Measurements from ENCODE around the gene UBTF.

The UBTF gene

GRCh38 chr17:44191369-44191768 is 28.1 kb downstream of the UBTF start:
- peaks cover 5 to 13% (median 10%) of the 10 kb centered on the region in 4 experiments for H3K4me1 ChIP-seq (ENCODE audit: control extremely low read depth in 1 of 4, control insufficient read depth in 4 of 4, insufficient read depth in 4 of 4, low read length in 3 of 4)
- ChIA-PET POLR2A (no interaction called here), CTCF (interaction anchor here (1.4 to 1.5 kb wide), 2 partner anchors 10 to 18 kb away, joined by 4 to 5 read pairs; no protein-coding TSS in a partner anchor)
- H3K27me3 ChIP-seq (replicated peaks in 2 of 5; ENCODE audit: control insufficient read depth in 4 of 5, insufficient read depth in 5 of 5, low read length in 4 of 5), result no peaks in the 10 kb centered on the region
- 92% methylated on average over 5 of the region's 5 CpGs for WGBS (ENCODE audit: insufficient coverage)
- peaks cover 9 to 66% (median 49%) of the 10 kb centered on the region in 4 experiments for H3K36me3 ChIP-seq (ENCODE audit: control insufficient read depth in 4 of 4, insufficient read depth in 4 of 4, low read length in 3 of 4)
- H3K27ac ChIP-seq (ENCODE audit: insufficient read depth in 1 of 2, low read depth in 1 of 2, low read length in 2 of 2, poor library complexity in 1 of 2, severe bottlenecking in 2 of 2), result no peak overlapping the region
- DNase-seq, result no peak
- no peak overlapping the region for H3K4me3 ChIP-seq (ENCODE audit: control insufficient read depth in 1 of 7, extremely low read depth in 1 of 7, insufficient read depth in 4 of 7, low read depth in 2 of 7, low read length in 6 of 7)
- H3K9me3 ChIP-seq (ENCODE audit: control extremely low read depth in 1 of 5, control insufficient read depth in 4 of 5, insufficient read depth in 2 of 5, low read depth in 1 of 5, low read length in 4 of 5), result no peaks in the 10 kb centered on the region

DNA sequence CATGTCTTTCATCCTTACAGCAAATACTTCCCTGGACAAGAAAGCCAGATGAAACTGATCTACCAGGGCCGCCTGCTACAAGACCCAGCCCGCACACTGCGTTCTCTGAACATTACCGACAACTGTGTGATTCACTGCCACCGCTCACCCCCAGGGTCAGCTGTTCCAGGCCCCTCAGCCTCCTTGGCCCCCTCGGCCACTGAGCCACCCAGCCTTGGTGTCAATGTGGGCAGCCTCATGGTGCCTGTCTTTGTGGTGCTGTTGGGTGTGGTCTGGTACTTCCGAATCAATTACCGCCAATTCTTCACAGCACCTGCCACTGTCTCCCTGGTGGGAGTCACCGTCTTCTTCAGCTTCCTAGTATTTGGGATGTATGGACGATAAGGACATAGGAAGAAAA is 29.0 kb downstream of the UBTF start:
- H3K4me3 ChIP-seq (ENCODE audit: control insufficient read depth in 1 of 7, extremely low read depth in 1 of 7, insufficient read depth in 4 of 7, low read depth in 2 of 7, low read length in 6 of 7), result no peak overlapping the region
- no peak for DNase-seq
- ChIA-PET CTCF (no interaction called here), POLR2A (no interaction called here)
- H3K4me1 ChIP-seq (ENCODE audit: control extremely low read depth in 1 of 4, control insufficient read depth in 4 of 4, insufficient read depth in 4 of 4, low read length in 3 of 4), result peaks cover 5 to 16% (median 15%) of the 10 kb centered on the region in 4 experiments
- H3K27ac ChIP-seq (ENCODE audit: insufficient read depth in 1 of 2, low read depth in 1 of 2, low read length in 2 of 2, poor library complexity in 1 of 2, severe bottlenecking in 2 of 2), result peak overlapping the region in 1 of 2 experiments; percentile 20
- no peaks in the 10 kb centered on the region for H3K9me3 ChIP-seq (ENCODE audit: control extremely low read depth in 1 of 5, control insufficient read depth in 4 of 5, insufficient read depth in 2 of 5, low read depth in 1 of 5, low read length in 4 of 5)
- H3K27me3 ChIP-seq (replicated peaks in 2 of 5; ENCODE audit: control insufficient read depth in 4 of 5, insufficient read depth in 5 of 5, low read length in 4 of 5), result no peaks in the 10 kb centered on the region
- 97% methylated on average over 6 of the region's 10 CpGs for WGBS (ENCODE audit: insufficient coverage)
- H3K36me3 ChIP-seq (ENCODE audit: control insufficient read depth in 4 of 4, insufficient read depth in 4 of 4, low read length in 3 of 4), result peaks cover 9 to 58% (median 43%) of the 10 kb centered on the region in 4 experiments

DNA sequence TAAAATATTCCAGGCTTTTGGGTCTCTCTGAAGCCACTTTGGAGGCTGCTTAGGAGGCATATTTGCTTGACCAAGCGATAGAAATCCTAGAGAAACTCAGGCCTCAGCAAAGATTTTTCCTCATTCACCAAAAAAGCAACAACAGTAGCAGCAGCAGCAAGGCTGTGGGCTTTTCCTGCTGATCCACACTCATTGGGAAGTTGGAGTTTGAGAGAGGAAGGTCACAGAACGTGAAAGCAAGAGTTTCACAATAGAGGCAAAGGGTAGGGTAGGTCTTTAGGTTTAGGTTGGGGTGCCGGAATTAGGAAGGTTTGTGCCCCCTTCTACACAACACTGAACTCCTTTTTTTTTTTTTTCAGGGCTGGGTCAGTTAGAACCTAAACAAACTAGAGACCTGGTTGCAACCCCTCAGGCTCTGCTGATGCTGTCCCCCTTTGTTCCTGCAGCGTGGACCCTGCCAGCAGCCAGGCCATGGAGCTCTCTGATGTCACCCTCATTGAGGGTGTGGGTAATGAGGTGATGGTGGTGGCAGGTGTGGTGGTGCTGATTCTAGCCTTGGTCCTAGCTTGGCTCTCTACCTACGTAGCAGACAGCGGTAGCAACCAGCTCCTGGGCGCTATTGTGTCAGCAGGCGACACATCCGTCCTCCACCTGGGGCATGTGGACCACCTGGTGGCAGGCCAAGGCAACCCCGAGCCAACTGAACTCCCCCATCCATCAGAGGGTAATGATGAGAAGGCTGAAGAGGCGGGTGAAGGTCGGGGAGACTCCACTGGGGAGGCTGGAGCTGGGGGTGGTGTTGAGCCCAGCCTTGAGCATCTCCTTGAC is 30.7 kb downstream of the UBTF start:
- Histone ChIP-seq H3K9me3 (ENCODE audit: control extremely low read depth in 1 of 5, control insufficient read depth in 4 of 5, insufficient read depth in 2 of 5, low read depth in 1 of 5, low read length in 4 of 5) (no peaks in the 10 kb centered on the region), H3K27me3 (replicated peaks in 2 of 5; ENCODE audit: control insufficient read depth in 4 of 5, insufficient read depth in 5 of 5, low read length in 4 of 5) (no peaks in the 10 kb centered on the region), H3K27ac (ENCODE audit: insufficient read depth in 1 of 2, low read depth in 1 of 2, low read length in 2 of 2, poor library complexity in 1 of 2, severe bottlenecking in 2 of 2) (no peak overlapping the region), H3K36me3 (ENCODE audit: control insufficient read depth in 4 of 4, insufficient read depth in 4 of 4, low read length in 3 of 4) (peaks cover 0 to 41% (median 29%) of the 10 kb centered on the region in 4 experiments), H3K4me1 (ENCODE audit: control extremely low read depth in 1 of 4, control insufficient read depth in 4 of 4, insufficient read depth in 4 of 4, low read length in 3 of 4) (peaks cover 5 to 27% (median 18%) of the 10 kb centered on the region in 4 experiments), H3K4me3 (ENCODE audit: control insufficient read depth in 1 of 7, extremely low read depth in 1 of 7, insufficient read depth in 4 of 7, low read depth in 2 of 7, low read length in 6 of 7) (peak overlapping the region in 1 of 7 experiments; percentile 93)
- DNase-seq, result no peak
- CTCF ChIA-PET, result interaction anchor here (1.0 to 1.6 kb wide), 4 partner anchors 8 to 21 kb away, joined by 3 to 6 read pairs (median 4); no protein-coding TSS in a partner anchor
- POLR2A ChIA-PET, result no interaction called here
- 100% methylated on average over 6 of the region's 12 CpGs for WGBS (ENCODE audit: insufficient coverage)

DNA sequence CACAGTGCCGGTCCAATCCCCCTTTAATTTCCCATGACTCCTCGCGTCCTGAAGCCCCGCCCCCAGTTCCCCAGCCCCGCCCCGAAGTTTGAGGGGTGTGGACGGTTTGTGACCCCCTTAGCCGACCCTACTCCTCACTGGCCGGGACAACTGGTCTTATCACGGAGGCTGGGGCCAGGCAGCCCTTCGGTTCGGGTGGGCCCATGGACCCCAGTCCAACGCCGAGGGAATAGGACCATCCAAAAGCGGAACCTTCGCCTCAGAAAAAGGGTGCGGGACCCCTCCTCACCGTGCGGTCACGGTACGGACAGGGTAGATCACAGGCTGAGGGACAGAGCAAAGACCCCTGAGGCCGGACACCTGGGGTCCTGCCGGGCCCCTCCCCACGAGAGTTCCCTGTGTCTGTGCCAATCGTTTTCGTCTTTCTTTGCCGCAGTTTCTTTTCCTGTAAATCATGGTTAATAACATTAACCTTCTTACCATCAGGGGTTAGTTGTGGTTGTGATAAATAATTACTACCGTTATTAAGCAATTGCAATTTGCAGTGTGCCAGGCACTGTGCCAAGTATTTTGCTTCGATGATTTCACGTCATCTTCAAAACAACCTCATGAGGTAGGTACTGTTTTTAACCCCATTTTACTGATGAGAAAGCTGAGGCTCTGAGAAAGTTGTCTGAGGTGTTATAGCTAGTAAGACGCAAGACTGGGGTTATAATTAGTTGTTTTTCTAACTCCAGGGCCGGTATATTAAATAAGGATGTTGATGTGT is 32.2 kb downstream of the UBTF start:
- Histone ChIP-seq H3K9me3 (ENCODE audit: control extremely low read depth in 1 of 5, control insufficient read depth in 4 of 5, insufficient read depth in 2 of 5, low read depth in 1 of 5, low read length in 4 of 5) (no peaks in the 10 kb centered on the region), H3K27ac (ENCODE audit: insufficient read depth in 1 of 2, low read depth in 1 of 2, low read length in 2 of 2, poor library complexity in 1 of 2, severe bottlenecking in 2 of 2) (peak overlapping the region; percentile 98 to 99), H3K4me3 (ENCODE audit: control insufficient read depth in 1 of 7, extremely low read depth in 1 of 7, insufficient read depth in 4 of 7, low read depth in 2 of 7, low read length in 6 of 7) (peak overlapping the region; percentile 72 to 100 (median 97)), H3K36me3 (ENCODE audit: control insufficient read depth in 4 of 4, insufficient read depth in 4 of 4, low read length in 3 of 4) (peaks cover 0 to 35% (median 21%) of the 10 kb centered on the region in 4 experiments), H3K27me3 (replicated peaks in 2 of 5; ENCODE audit: control insufficient read depth in 4 of 5, insufficient read depth in 5 of 5, low read length in 4 of 5) (no peaks in the 10 kb centered on the region), H3K4me1 (ENCODE audit: control extremely low read depth in 1 of 4, control insufficient read depth in 4 of 4, insufficient read depth in 4 of 4, low read length in 3 of 4) (peaks cover 5 to 27% (median 18%) of the 10 kb centered on the region in 4 experiments)
- WGBS (ENCODE audit: insufficient coverage), result 2% methylated on average over 28 of the region's 32 CpGs
- DNase-seq, result peak; percentile 34 to 61 (median 58)
- ChIA-PET POLR2A (interaction anchor here (1.0 to 1.7 kb wide), 2 partner anchors 11 to 34 kb away, joined by 4 to 14 read pairs; partner anchors contain the start of gene ATXN7L3), CTCF (interaction anchor here (0.7 kb wide), 2 partner anchors 10 to 11 kb away, joined by 3 read pairs; no protein-coding TSS in a partner anchor)

DNA sequence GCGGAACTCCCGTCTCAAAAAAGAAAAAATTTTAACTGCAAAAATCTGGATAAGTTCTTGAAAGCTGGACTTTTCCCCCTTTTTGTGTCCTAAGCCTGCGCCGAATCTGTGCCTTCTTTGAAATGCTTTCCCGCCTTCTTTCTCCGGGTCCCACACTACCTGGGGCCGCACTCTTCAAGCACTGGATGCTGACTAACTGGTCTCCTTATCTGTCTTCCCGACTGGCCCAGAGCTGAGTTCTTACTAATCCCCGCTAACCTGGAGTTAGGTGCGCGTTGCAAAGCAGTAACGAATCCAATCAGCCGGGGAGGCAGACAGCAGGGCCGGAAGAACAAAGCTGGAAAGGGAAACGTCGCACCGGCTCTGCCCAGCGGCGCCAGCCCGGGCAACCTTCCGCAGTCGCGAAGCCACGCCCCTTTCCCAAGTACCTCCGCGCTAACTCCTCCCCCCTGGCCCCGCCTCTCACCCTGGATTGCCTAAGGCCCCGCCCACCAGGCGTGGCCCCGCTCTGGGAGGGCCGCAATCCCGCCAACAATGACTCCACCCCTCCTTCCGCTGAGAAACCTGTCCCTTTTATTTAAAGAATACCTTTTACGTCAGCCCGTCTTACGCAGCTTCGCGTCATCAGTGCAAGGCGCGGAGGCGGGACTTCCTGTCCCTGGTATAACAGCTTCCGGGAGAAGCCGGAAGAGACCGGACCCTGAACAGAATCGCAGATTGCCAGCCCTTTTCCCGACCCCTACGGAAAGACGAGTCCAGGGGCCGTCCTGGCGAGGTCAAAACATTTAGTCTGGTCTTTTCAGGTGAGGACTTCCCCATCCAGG is 33.0 kb downstream of the UBTF start, which contains the start of gene TMUB2:
TMUB2 (plus strand) TSS at position 666 of the 824 bp plus-strand sequence. CDS start 737 bp downstream, outside the sequence.
- Histone ChIP-seq H3K4me3 (ENCODE audit: control insufficient read depth in 1 of 7, extremely low read depth in 1 of 7, insufficient read depth in 4 of 7, low read depth in 2 of 7, low read length in 6 of 7) (peak within 1 kb of the TSS; percentile 72 to 100 (median 97)), H3K36me3 (ENCODE audit: control insufficient read depth in 4 of 4, insufficient read depth in 4 of 4, low read length in 3 of 4) (peaks cover 0 to 41% (median 24%) of the 10 kb centered on the region in 4 experiments), H3K9me3 (ENCODE audit: control extremely low read depth in 1 of 5, control insufficient read depth in 4 of 5, insufficient read depth in 2 of 5, low read depth in 1 of 5, low read length in 4 of 5) (no peaks in the 10 kb centered on the region), H3K27ac (ENCODE audit: insufficient read depth in 1 of 2, low read depth in 1 of 2, low read length in 2 of 2, poor library complexity in 1 of 2, severe bottlenecking in 2 of 2) (peak within 1 kb of the TSS; percentile 98 to 99), H3K27me3 (replicated peaks in 2 of 5; ENCODE audit: control insufficient read depth in 4 of 5, insufficient read depth in 5 of 5, low read length in 4 of 5) (no peaks in the 10 kb centered on the region), H3K4me1 (ENCODE audit: control extremely low read depth in 1 of 4, control insufficient read depth in 4 of 4, insufficient read depth in 4 of 4, low read length in 3 of 4) (peaks cover 5 to 27% (median 18%) of the 10 kb centered on the region in 4 experiments)
- WGBS (ENCODE audit: insufficient coverage), result under 1% methylated on average over 50 of the region's 50 CpGs
- peak; percentile 99 to 100 (median 99) for DNase-seq
- ChIA-PET POLR2A (interaction anchor here (0.5 to 1.7 kb wide), 3 partner anchors 12 to 59 kb away, joined by 4 to 14 read pairs (median 4); partner anchors contain the start of gene ATXN7L3), CTCF (interaction anchor here (0.6 to 1.8 kb wide), 8 partner anchors 10 to 890 kb away, joined by 3 to 11 read pairs (median 3); partner anchors contain the start of gene ASB16)

DNA sequence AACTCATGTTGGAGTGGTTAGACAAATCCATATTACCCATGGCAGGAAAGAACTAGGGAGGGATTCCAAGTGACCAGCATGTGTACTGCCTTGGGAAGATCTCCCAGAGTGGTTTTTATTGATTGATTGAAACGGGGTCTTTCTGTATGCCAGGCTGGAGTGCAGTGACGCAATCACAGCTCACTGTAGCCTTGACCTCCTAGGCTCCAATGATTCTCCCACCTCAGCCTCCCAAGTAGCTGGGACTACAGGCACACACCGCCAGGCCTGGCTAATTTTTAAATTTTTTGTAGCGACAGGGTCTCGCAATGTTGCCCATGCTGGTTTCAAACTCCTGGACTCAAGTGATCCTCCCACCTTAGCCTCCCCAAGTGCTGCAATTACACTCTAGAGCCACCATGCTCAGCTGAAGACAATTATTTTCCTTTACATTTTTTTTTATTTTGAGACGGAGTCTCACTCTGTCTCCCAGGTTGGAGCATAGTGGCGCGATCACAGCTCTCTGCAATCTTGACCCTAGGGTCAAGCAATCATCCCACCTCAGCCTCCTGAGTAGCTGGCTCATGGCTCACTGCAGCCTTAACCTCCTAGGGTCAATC is 35.2 kb downstream of the UBTF start:
- WGBS (ENCODE audit: insufficient coverage), result 95% methylated on average over 8 of the region's 8 CpGs
- H3K27ac ChIP-seq (ENCODE audit: insufficient read depth in 1 of 2, low read depth in 1 of 2, low read length in 2 of 2, poor library complexity in 1 of 2, severe bottlenecking in 2 of 2), result no peak overlapping the region
- H3K27me3 ChIP-seq (replicated peaks in 2 of 5; ENCODE audit: control insufficient read depth in 4 of 5, insufficient read depth in 5 of 5, low read length in 4 of 5), result no peaks in the 10 kb centered on the region
- no peaks in the 10 kb centered on the region for H3K9me3 ChIP-seq (ENCODE audit: control extremely low read depth in 1 of 5, control insufficient read depth in 4 of 5, insufficient read depth in 2 of 5, low read depth in 1 of 5, low read length in 4 of 5)
- DNase-seq, result no peak
- peaks cover 5 to 27% (median 18%) of the 10 kb centered on the region in 4 experiments for H3K4me1 ChIP-seq (ENCODE audit: control extremely low read depth in 1 of 4, control insufficient read depth in 4 of 4, insufficient read depth in 4 of 4, low read length in 3 of 4)
- ChIA-PET CTCF (interaction anchor here (0.9 to 1.4 kb wide), 4 partner anchors 11 to 147 kb away, joined by 3 to 6 read pairs (median 4); no protein-coding TSS in a partner anchor), POLR2A (no interaction called here)
- no peak overlapping the region for H3K4me3 ChIP-seq (ENCODE audit: control insufficient read depth in 1 of 7, extremely low read depth in 1 of 7, insufficient read depth in 4 of 7, low read depth in 2 of 7, low read length in 6 of 7)
- H3K36me3 ChIP-seq (ENCODE audit: control insufficient read depth in 4 of 4, insufficient read depth in 4 of 4, low read length in 3 of 4), result peaks cover 0 to 28% (median 11%) of the 10 kb centered on the region in 4 experiments

Data from common myeloid progenitor, CD34-positive (primary cell).